K562 (cell line): ENCODE data around the gene ERBB3. TPM values are rescaled to one million over a fixed set of nuclear protein-coding genes. Genes with fewer than 3 reads are reported as not detected.

ENCODE experiments used
- DNMT1 ChIP-seq: fragments of 450-650 bp; IDR thresholded peaks from 2 replicates; pipeline ENCODE4 v1.6.1; 2016; ENCODE audit warnings: antibody characterized with exemption, mild to moderate bottlenecking
- GATA2 ChIP-seq: sonication (generic); formaldehyde crosslinking; IDR thresholded peaks from 2 replicates; pipeline ENCODE4 v1.4.0; 2020; ENCODE audit warnings: mild to moderate bottlenecking, missing genetic modification reagents
- HBP1 ChIP-seq: fragments of 450-650 bp; formaldehyde crosslinking; IDR thresholded peaks from 2 replicates; pipeline ENCODE4 v1.4.0; 2022; ENCODE audit warnings: missing genetic modification characterization
- KAT2B ChIP-seq: IDR thresholded peaks from one replicate; pipeline ENCODE4 v1.6.1; 2012; ENCODE audit warnings: low read depth, mild to moderate bottlenecking, control low read depth, inconsistent platforms, low read length, moderate library complexity
- LARP7 ChIP-seq: fragments of 450-650 bp; IDR thresholded peaks from 2 replicates; pipeline ENCODE4 v1.6.1; 2016
- PCBP2 ChIP-seq: fragments of 200-400 bp; formaldehyde crosslinking; IDR thresholded peaks from 2 replicates; pipeline ENCODE4 v1.6.1; 2018; ENCODE audit warnings: low read length, low read depth, mild to moderate bottlenecking, moderate library complexity; ENCODE audit not compliant: poor library complexity, severe bottlenecking
- POU5F1 ChIP-seq: fragments of 150-350 bp; IDR thresholded peaks from 2 replicates; pipeline ENCODE4 v1.6.1; 2014; ENCODE audit warnings: borderline replicate concordance, low read length, low read depth, mild to moderate bottlenecking; ENCODE audit not compliant: partially characterized antibody
- PYGO2 ChIP-seq: fragments of 450-650 bp; IDR thresholded peaks from 2 replicates; pipeline ENCODE4 v1.6.1; 2016; ENCODE audit warnings: mild to moderate bottlenecking, missing genetic modification characterization, moderate library complexity, missing compliant biosample characterization
- SIN3A ChIP-seq, 2 experiments: fragments of 150-350 bp in 1 of 2; IDR thresholded peaks; 2 replicates each; pipeline ENCODE4 v1.6.1; 2011 to 2016; ENCODE audit warnings: borderline replicate concordance in 2 of 2, low read depth in 2 of 2, low read length in 2 of 2, mild to moderate bottlenecking in 2 of 2, moderate library complexity in 2 of 2; ENCODE audit not compliant: control insufficient read depth in 1 of 2
- TAF15 ChIP-seq: fragments of 200-400 bp; formaldehyde crosslinking; IDR thresholded peaks from 2 replicates; pipeline ENCODE4 v1.6.1; 2017; ENCODE audit warnings: mild to moderate bottlenecking, low read depth, low read length, moderate library complexity
- XRCC5 ChIP-seq: fragments of 200-400 bp; formaldehyde crosslinking; IDR thresholded peaks from 2 replicates; pipeline ENCODE4 v1.6.1; 2017; ENCODE audit warnings: low read depth, mild to moderate bottlenecking, low read length
- ZNF143 ChIP-seq: sonication (generic); formaldehyde crosslinking; IDR thresholded peaks from 2 replicates; pipeline ENCODE4 v1.9.0; 2022; ENCODE audit warnings: mild to moderate bottlenecking, missing genetic modification reagents
- ZNF224 ChIP-seq: sonication (generic); formaldehyde crosslinking; IDR thresholded peaks from 2 replicates; pipeline ENCODE4 v1.8.0; 2022; ENCODE audit warnings: mild to moderate bottlenecking, missing genetic modification reagents
- polyA plus RNA-seq, 8 experiments: library from polyadenylated mRNA; depleted of rRNA in 4 of 8; stranded (reverse) in 5 of 8; unstranded in 3 of 8; fragments of >200 nt; fragmentation: Nextera tagmentation in 2 of 8; fragmentation: Illumina TruSeq in 1 of 8; extraction: Ambion mirVana in 2 of 8; extraction: Trizol in 1 of 8; gene quantifications; 2 replicates each; pipeline versions ENCODE4 v1.2.1 to v1.2.3, GENCODE V29; 2011 to 2014; ENCODE audit warnings: inconsistent platforms in 1 of 8, missing spikeins in 1 of 8
- total RNA-seq, 7 experiments: library from RNA; depleted of rRNA in 6 of 7; stranded (reverse); fragments of >200 nt in 6 of 7; fragmentation: Illumina TruSeq in 2 of 7; extraction: Trizol in 2 of 7; gene quantifications; 2 replicates each; pipeline versions ENCODE4 v1.2.1 to v1.2.3, GENCODE V29; 2011 to 2021; ENCODE audit warnings: low replicate concordance in 1 of 7
- TF ChIP-seq, protein P1 (sequence below), 2 experiments: fragments of 450-650 bp; IDR thresholded peaks; 2 replicates each; pipeline ENCODE4 v1.6.1; 2018; ENCODE audit warnings: mild to moderate bottlenecking in 2 of 2, low read depth in 1 of 2; ENCODE audit not compliant: partially characterized antibody in 2 of 2
- TF ChIP-seq, protein P2 (sequence below): fragments of 250-450 bp; sonication (Bioruptor Pico); IDR thresholded peaks from 2 replicates; pipeline ENCODE4 v1.5.1; 2021; ENCODE audit warnings: mild to moderate bottlenecking
- TF ChIP-seq, protein P3 (sequence below): fragments of 150-350 bp; IDR thresholded peaks from 2 replicates; pipeline ENCODE4 v1.6.1; 2014; ENCODE audit warnings: low read depth, mild to moderate bottlenecking, low read length, borderline replicate concordance

Gene ERBB3
- total and polyA plus RNA-seq, 9 of the 15 experiments (the other 6 are each of a cell fraction or from before 2014, with no cell fraction given): 1.5 to 5.4 (median 3.8) TPM

DNA sequence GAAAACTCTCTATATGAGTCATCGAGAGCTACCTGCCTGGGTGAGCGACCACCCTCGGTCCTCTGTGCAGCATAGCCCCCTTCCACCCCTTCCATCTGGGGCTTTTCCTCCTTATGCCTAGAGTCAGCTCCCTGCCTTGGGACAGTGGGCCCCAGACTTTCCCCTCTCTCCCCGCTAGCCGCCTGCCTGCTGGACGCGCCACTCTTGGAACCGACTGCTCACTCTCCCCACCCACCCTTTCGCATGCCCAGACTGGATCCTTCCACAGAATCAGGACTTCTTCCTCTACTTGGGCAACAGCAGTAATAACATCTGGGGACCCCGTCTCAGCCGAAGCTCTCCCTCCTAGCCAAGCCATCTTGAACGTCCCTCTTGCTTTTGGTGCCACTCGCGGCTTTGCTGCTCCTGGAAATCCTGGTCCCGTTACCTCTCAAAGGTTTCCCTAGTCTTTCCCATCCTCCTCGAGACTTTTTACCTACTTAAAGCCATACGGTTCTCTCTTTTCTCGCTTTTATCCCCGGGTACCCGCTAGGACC, 48.8 kb downstream of the ERBB3 start (continued):
- peak; percentile 35; the same call in 1 of the 2 replicates for TF ChIP-seq ZNF143
- no peak for TF ChIP-seq DNMT1
- no peak for TF ChIP-seq PCBP2
- TF ChIP-seq, protein P1, sequence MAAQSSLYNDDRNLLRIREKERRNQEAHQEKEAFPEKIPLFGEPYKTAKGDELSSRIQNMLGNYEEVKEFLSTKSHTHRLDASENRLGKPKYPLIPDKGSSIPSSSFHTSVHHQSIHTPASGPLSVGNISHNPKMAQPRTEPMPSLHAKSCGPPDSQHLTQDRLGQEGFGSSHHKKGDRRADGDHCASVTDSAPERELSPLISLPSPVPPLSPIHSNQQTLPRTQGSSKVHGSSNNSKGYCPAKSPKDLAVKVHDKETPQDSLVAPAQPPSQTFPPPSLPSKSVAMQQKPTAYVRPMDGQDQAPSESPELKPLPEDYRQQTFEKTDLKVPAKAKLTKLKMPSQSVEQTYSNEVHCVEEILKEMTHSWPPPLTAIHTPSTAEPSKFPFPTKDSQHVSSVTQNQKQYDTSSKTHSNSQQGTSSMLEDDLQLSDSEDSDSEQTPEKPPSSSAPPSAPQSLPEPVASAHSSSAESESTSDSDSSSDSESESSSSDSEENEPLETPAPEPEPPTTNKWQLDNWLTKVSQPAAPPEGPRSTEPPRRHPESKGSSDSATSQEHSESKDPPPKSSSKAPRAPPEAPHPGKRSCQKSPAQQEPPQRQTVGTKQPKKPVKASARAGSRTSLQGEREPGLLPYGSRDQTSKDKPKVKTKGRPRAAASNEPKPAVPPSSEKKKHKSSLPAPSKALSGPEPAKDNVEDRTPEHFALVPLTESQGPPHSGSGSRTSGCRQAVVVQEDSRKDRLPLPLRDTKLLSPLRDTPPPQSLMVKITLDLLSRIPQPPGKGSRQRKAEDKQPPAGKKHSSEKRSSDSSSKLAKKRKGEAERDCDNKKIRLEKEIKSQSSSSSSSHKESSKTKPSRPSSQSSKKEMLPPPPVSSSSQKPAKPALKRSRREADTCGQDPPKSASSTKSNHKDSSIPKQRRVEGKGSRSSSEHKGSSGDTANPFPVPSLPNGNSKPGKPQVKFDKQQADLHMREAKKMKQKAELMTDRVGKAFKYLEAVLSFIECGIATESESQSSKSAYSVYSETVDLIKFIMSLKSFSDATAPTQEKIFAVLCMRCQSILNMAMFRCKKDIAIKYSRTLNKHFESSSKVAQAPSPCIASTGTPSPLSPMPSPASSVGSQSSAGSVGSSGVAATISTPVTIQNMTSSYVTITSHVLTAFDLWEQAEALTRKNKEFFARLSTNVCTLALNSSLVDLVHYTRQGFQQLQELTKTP (IDR thresholded peaks at IDR 0.05; ENCODE audit: low read depth in 1 of 2, partially characterized antibody in 2 of 2): peak in 1 of 2 experiments; percentile 63
- TF ChIP-seq TAF15: no peak
- TF ChIP-seq, protein P2, sequence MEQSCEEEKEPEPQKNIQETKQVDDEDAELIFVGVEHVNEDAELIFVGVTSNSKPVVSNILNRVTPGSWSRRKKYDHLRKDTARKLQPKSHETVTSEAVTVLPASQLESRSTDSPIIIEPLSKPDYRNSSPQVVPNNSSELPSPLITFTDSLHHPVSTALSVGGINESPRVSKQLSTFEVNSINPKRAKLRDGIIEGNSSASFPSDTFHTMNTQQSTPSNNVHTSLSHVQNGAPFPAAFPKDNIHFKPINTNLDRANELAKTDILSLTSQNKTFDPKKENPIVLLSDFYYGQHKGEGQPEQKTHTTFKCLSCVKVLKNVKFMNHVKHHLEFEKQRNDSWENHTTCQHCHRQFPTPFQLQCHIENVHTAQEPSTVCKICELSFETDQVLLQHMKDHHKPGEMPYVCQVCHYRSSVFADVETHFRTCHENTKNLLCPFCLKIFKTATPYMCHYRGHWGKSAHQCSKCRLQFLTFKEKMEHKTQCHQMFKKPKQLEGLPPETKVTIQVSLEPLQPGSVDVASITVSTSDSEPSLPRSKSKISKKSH (CRISPR knock-in tag): no peak
- no peak for TF ChIP-seq GATA2 (CRISPR knock-in tag)
- no peak for TF ChIP-seq LARP7
- TF ChIP-seq, protein P3, sequence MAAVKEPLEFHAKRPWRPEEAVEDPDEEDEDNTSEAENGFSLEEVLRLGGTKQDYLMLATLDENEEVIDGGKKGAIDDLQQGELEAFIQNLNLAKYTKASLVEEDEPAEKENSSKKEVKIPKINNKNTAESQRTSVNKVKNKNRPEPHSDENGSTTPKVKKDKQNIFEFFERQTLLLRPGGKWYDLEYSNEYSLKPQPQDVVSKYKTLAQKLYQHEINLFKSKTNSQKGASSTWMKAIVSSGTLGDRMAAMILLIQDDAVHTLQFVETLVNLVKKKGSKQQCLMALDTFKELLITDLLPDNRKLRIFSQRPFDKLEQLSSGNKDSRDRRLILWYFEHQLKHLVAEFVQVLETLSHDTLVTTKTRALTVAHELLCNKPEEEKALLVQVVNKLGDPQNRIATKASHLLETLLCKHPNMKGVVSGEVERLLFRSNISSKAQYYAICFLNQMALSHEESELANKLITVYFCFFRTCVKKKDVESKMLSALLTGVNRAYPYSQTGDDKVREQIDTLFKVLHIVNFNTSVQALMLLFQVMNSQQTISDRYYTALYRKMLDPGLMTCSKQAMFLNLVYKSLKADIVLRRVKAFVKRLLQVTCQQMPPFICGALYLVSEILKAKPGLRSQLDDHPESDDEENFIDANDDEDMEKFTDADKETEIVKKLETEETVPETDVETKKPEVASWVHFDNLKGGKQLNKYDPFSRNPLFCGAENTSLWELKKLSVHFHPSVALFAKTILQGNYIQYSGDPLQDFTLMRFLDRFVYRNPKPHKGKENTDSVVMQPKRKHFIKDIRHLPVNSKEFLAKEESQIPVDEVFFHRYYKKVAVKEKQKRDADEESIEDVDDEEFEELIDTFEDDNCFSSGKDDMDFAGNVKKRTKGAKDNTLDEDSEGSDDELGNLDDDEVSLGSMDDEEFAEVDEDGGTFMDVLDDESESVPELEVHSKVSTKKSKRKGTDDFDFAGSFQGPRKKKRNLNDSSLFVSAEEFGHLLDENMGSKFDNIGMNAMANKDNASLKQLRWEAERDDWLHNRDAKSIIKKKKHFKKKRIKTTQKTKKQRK: no peak
- no peak for TF ChIP-seq PYGO2 (tag)
- no peak for TF ChIP-seq ZNF224 (CRISPR knock-in tag)
- no peak for TF ChIP-seq XRCC5
- TF ChIP-seq HBP1 (CRISPR knock-in tag): 0 out of 2 replicates have a peak, but pooled peaks have one; percentile 7
- no peak for TF ChIP-seq POU5F1
- TF ChIP-seq KAT2B: no peak
- peak in 1 of 2 experiments; percentile 81; a peak in 1 of 4 replicates for TF ChIP-seq SIN3A (IDR thresholded peaks at IDR 0.05; ENCODE audit: borderline replicate concordance in 2 of 2, control insufficient read depth in 1 of 2, low read depth in 2 of 2, low read length in 2 of 2)
